Measurements from ENCODE around the gene STPG4. TPM values are rescaled to one million over a fixed set of nuclear protein-coding genes. Genes with fewer than 3 reads are reported as not detected.
"Not testable (repeated sequence)": the region's sequence is repeated elsewhere in the genome, so short reads cannot be mapped to it uniquely, and the experiment has no call there.

STPG4 gene
- total and polyA plus RNA-seq, 2 of the 8 experiments (the other 6 are each of a cell fraction or from before 2014, with no cell fraction given) = 0.28 TPM; not detected in 1

GRCh38 chr2:47099712-47100111 lies 55.4 kb downstream of the STPG4 start:
- H2BK120ac ChIP-seq (replicated peaks; ENCODE audit: low read depth, low read length); POLR2A ChIA-PET (ENCODE audit: partially characterized antibody); H3K4me3 ChIP-seq (ENCODE audit: extremely low read depth in 1 of 4, insufficient read depth in 2 of 4, low read depth in 3 of 4, low read length in 4 of 4); H4K91ac ChIP-seq (replicated peaks; ENCODE audit: insufficient read length, low read length); H3K14ac ChIP-seq (ENCODE audit: insufficient read length); H4K8ac ChIP-seq (ENCODE audit: extremely low read depth, insufficient read depth, low read length); H3K9me3 ChIP-seq (ENCODE audit: insufficient read depth in 2 of 2, low read depth in 1 of 2, low read length in 1 of 2); H3K79me2 ChIP-seq (ENCODE audit: control insufficient read depth in 1 of 2, insufficient read depth in 2 of 2, low read length in 2 of 2); H3K36me3 ChIP-seq (ENCODE audit: control insufficient read depth in 2 of 4, insufficient read depth in 4 of 4, low read length in 3 of 4); H3K23me2 ChIP-seq (ENCODE audit: low read depth, low read length); H2AK5ac ChIP-seq (ENCODE audit: low read depth, low read length); H3K4me2 ChIP-seq (ENCODE audit: insufficient read depth in 1 of 2, low read depth in 2 of 2, low read length in 2 of 2); H2BK12ac ChIP-seq (ENCODE audit: low read depth, low read length); H2BK15ac ChIP-seq (ENCODE audit: low read length); H4K20me1 ChIP-seq (replicated peaks in 1 of 2; ENCODE audit: control insufficient read depth in 1 of 2, insufficient read depth in 2 of 2, low read length in 2 of 2); H3K18ac ChIP-seq (ENCODE audit: extremely low read depth, low read length); H3K79me1 ChIP-seq (ENCODE audit: low read depth, low read length); H3K23ac ChIP-seq (ENCODE audit: insufficient read length); H3K4me1 ChIP-seq (replicated peaks in 1 of 4; ENCODE audit: control insufficient read depth in 3 of 4, insufficient read depth in 4 of 4, low read length in 3 of 4); H3K9ac ChIP-seq (replicated peaks in 1 of 4; ENCODE audit: extremely low read depth in 1 of 4, low read depth in 3 of 4, low read length in 3 of 4); H3K27me3 ChIP-seq (replicated peaks in 1 of 4; ENCODE audit: control insufficient read depth in 3 of 4, extremely low read depth in 1 of 4, insufficient read depth in 3 of 4, low read length in 3 of 4); H2BK5ac ChIP-seq (ENCODE audit: low read depth, low read length); DNase-seq (ENCODE audit: low read depth in 1 of 2, low spot score in 2 of 2); H3K56ac ChIP-seq (replicated peaks; ENCODE audit: insufficient read length, low read depth, low read length); H2AFZ ChIP-seq (ENCODE audit: low read length); H3K27ac ChIP-seq (ENCODE audit: low read depth, low read length); H3K4ac ChIP-seq (replicated peaks; ENCODE audit: insufficient read length, low read depth, low read length); FAIRE-seq; H4K5ac ChIP-seq (ENCODE audit: insufficient read length, low read depth, low read length); H2BK20ac ChIP-seq (ENCODE audit: low read length): not testable (repeated sequence)
- WGBS, 2 experiments (ENCODE audit: extremely low coverage in 1 of 2, insufficient coverage in 1 of 2, insufficient read length in 1 of 2, insufficient replicate concordance in 2 of 2, low coverage in 1 of 2, low lambda C conversion rate in 2 of 2, missing lambda C conversion rate in 1 of 2) = 93% methylated on average over 13 of the region's 14 CpGs; no CpG with 5 or more reads in 1 of the 2 experiments
- CTCF ChIA-PET (ENCODE audit: partially characterized antibody) = interaction anchor here (2.2 kb wide), 1 partner anchor 11 kb away, joined by 6 read pairs; no protein-coding TSS in a partner anchor

All from H1 (cell line).